ENCODE results near the gene HOXA3. TPM values are rescaled to one million over a fixed set of nuclear protein-coding genes. Genes with fewer than 3 reads are reported as not detected.

Gene HOXA3
- total RNA-seq, 1 donor from 2014 or later: not detected

DNA sequence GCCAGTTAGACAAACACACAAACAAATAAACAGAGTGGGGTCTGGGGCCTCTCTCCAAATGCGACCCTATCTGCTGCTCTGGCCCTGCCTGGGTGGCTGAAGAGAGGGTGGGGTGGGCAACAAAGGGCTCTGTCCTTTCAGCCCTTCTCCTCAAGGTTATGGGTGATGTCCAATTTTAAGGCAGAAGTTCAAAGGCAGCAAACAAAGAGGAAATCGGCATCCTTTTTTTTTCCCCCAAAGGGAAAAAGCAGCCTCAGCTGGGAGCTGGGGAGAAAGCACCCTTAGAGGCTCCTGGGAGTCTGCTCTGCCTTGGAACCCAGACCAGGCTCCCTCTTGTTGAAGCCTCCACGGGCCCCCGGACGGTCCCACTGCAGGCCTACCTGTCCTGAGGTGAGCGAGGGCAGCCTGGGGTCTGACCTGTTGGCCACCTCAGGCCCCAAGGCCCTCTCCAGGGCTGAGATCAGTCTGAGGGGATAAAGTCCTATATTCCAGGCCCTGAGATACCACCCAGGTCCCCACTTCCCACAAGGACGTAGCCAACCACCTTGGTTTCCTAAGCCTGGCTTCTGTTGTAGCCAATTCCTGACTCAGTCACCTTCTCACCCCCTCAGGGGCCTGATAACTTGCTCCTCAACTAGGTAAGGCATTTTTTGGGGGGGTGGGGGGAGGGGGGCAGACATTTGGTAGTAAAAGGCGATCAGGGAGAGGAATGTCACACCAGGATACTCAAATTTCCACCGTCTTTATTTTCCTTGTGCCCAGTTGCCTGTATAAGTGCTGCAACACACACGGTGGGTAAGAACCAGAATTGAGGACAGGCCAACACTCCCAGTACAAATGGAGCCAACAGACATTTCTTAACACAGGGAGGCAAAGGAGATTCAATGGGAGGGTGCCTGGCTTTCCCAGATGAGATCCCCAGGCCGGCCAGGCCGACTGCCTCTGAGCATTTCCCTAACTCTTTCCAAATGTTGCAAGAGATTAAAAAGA lies 28.3 kb upstream of the HOXA3 start:
- no peaks in the 10 kb centered on the region for H3K36me3 ChIP-seq (ENCODE audit: insufficient read depth, low read length)
- Mint-ChIP-seq H3K36me3 (ENCODE audit: low read depth, unreplicated experiment) (peaks cover 2% of the 10 kb centered on the region), H3K27ac (ENCODE audit: unreplicated experiment) (no peak overlapping the region), H3K4me1 (ENCODE audit: low read depth, unreplicated experiment) (no peaks in the 10 kb centered on the region), H3K27me3 (ENCODE audit: low read depth, unreplicated experiment) (peaks cover 88% of the 10 kb centered on the region), H3K9me3 (ENCODE audit: unreplicated experiment) (peaks cover 24% of the 10 kb centered on the region), H3K4me3 (ENCODE audit: unreplicated experiment) (no peak overlapping the region)
- no peaks in the 10 kb centered on the region for H3K79me2 ChIP-seq (ENCODE audit: insufficient read depth, low read length)
- TF ChIP-seq EZH2 (IDR thresholded peaks at IDR 0.05; ENCODE audit: insufficient read depth, low read length): no peak
- TF ChIP-seq, protein P1, sequence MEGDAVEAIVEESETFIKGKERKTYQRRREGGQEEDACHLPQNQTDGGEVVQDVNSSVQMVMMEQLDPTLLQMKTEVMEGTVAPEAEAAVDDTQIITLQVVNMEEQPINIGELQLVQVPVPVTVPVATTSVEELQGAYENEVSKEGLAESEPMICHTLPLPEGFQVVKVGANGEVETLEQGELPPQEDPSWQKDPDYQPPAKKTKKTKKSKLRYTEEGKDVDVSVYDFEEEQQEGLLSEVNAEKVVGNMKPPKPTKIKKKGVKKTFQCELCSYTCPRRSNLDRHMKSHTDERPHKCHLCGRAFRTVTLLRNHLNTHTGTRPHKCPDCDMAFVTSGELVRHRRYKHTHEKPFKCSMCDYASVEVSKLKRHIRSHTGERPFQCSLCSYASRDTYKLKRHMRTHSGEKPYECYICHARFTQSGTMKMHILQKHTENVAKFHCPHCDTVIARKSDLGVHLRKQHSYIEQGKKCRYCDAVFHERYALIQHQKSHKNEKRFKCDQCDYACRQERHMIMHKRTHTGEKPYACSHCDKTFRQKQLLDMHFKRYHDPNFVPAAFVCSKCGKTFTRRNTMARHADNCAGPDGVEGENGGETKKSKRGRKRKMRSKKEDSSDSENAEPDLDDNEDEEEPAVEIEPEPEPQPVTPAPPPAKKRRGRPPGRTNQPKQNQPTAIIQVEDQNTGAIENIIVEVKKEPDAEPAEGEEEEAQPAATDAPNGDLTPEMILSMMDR (IDR thresholded peaks at IDR 0.05; ENCODE audit: insufficient read depth, low read depth, low read length): no peak
- no peak for FAIRE-seq
- H3K4me3 ChIP-seq (ENCODE audit: insufficient read depth, low read depth, low read length): no peak overlapping the region
- no peak for DNase-seq (ENCODE audit: low read depth)
- no peak overlapping the region for H3K27ac ChIP-seq (ENCODE audit: low read depth, low read length)
- peaks cover 7% of the 10 kb centered on the region for H3K4me1 ChIP-seq (ENCODE audit: insufficient read depth, low read length)
- H2AFZ ChIP-seq (ENCODE audit: low read depth, low read length): no peak overlapping the region
- H3K9ac ChIP-seq (ENCODE audit: low read length): no peak overlapping the region
- peaks cover 97% of the 10 kb centered on the region for H3K27me3 ChIP-seq (ENCODE audit: insufficient read depth, low read length)
- peaks cover 7% of the 10 kb centered on the region for H4K20me1 ChIP-seq (ENCODE audit: insufficient read depth, low read length)
- H3K4me2 ChIP-seq (ENCODE audit: low read length): no peak overlapping the region
- peaks cover 3% of the 10 kb centered on the region for H3K9me3 ChIP-seq (ENCODE audit: insufficient read depth, low read depth, low read length)

DNA sequence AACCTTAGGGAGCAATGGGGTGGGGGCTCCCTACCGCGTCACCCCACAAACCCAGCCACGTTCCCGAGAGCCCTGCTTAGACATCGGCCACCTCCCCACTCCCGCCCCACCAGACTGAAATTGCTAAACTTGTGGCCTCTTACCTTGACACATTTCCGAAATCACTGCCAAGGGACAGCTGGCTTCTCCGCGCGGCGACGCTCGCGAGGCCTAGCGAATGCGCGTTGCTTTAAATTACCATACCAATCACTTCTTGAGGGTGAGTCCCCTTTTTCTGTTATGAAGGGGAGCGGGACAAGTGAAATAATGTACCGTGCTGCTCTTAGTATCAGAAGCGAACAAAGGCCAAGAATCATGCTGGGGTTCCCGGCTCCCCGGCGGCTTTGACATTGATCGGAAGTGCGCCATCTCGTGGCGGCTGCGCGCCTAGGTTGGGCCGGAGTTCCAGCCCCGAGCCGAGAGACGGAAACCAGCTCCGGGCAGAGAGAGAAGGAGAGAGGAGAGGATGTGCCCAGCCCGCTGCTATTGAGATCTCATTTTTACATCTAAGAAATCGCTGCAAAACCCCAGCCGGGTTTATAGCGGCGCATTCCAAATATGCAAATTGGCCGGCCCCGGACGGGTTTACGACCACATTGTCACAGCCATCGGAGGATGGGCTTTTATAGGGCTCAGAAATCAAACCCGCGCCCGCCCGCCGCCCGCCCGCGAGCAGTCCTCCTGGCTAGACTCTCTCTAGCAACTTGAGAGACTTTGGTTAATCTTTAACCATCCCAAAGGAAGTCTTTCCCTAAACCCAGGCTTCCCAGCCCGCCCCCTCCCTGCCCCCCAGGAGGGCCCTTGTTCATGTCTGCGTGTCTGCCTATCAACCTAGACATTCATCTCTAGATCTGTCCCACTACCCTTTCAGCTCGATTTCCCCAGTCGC lies 27.4 kb upstream of the HOXA3 start:
- H3K36me3 Mint-ChIP-seq (ENCODE audit: low read depth, unreplicated experiment): peaks cover under 1% of the 10 kb centered on the region
- Histone ChIP-seq H3K9ac (ENCODE audit: low read length) (no peak overlapping the region), H3K79me2 (ENCODE audit: insufficient read depth, low read length) (no peaks in the 10 kb centered on the region), H3K27me3 (ENCODE audit: insufficient read depth, low read length) (peaks cover 97% of the 10 kb centered on the region), H3K4me3 (ENCODE audit: insufficient read depth, low read depth, low read length) (no peak overlapping the region), H3K9me3 (ENCODE audit: insufficient read depth, low read depth, low read length) (peaks cover 8% of the 10 kb centered on the region), H3K4me2 (ENCODE audit: low read length) (peak overlapping the region; percentile 77), H4K20me1 (ENCODE audit: insufficient read depth, low read length) (peaks cover 1% of the 10 kb centered on the region), H3K27ac (ENCODE audit: low read depth, low read length) (no peak overlapping the region), H3K4me1 (ENCODE audit: insufficient read depth, low read length) (peaks cover 7% of the 10 kb centered on the region), H3K36me3 (ENCODE audit: insufficient read depth, low read length) (no peaks in the 10 kb centered on the region), H2AFZ (ENCODE audit: low read depth, low read length) (no peak overlapping the region)
- no peak overlapping the region for H3K4me3 Mint-ChIP-seq (ENCODE audit: unreplicated experiment)
- peak; percentile 79 for TF ChIP-seq EZH2 (IDR thresholded peaks at IDR 0.05; ENCODE audit: insufficient read depth, low read length)
- TF ChIP-seq, protein P1 (IDR thresholded peaks at IDR 0.05; ENCODE audit: insufficient read depth, low read depth, low read length): peak; percentile 62
- no peak overlapping the region for H3K27ac Mint-ChIP-seq (ENCODE audit: unreplicated experiment)
- H3K4me1 Mint-ChIP-seq (ENCODE audit: low read depth, unreplicated experiment): no peaks in the 10 kb centered on the region
- no peak for DNase-seq (ENCODE audit: low read depth)
- no peak for FAIRE-seq
- H3K9me3 Mint-ChIP-seq (ENCODE audit: unreplicated experiment): peaks cover 28% of the 10 kb centered on the region
- H3K27me3 Mint-ChIP-seq (ENCODE audit: low read depth, unreplicated experiment): peaks cover 88% of the 10 kb centered on the region
